Aorta (tissue), 5 donors: ENCODE results near the gene CDHR1. TPM values are rescaled to one million over a fixed set of nuclear protein-coding genes. Genes with fewer than 3 reads are reported as not detected.

ENCODE experiments used
- ATAC-seq: fragments of 200-7000 bp; cut with Tn5 transposase; one replicate; pipeline ENCODE4 v1.9.1; 2022; ENCODE audit warnings: moderate library complexity; ENCODE audit not compliant: low FRiP score
- DNase-seq, 2 donors: peaks; one replicate each; pipeline ENCODE4 v3.0.0-alpha.2; 2020
- H3K27ac ChIP-seq, 2 donors: one replicate each; pipeline ENCODE4 v1.5.1; 2013; ENCODE audit warnings: low read length in 2 of 2, mild to moderate bottlenecking in 2 of 2, moderate library complexity in 2 of 2, control low read depth in 1 of 2, inconsistent platforms in 1 of 2, low read depth in 1 of 2
- H3K27me3 ChIP-seq, 2 donors: one replicate each; pipeline ENCODE4 v1.6.1; 2013; ENCODE audit warnings: control low read depth in 1 of 2, low read length in 1 of 2, mild to moderate bottlenecking in 1 of 2, moderate library complexity in 1 of 2; ENCODE audit not compliant: insufficient read depth in 2 of 2, control insufficient read depth in 1 of 2
- H3K36me3 ChIP-seq, 2 donors: one replicate each; pipeline ENCODE4 v1.6.1; 2013; ENCODE audit warnings: control low read depth in 1 of 2, low read length in 1 of 2, mild to moderate bottlenecking in 1 of 2; ENCODE audit not compliant: insufficient read depth in 2 of 2, control insufficient read depth in 1 of 2
- H3K4me1 ChIP-seq, 2 donors: one replicate each; pipeline ENCODE4 v1.6.1; 2013; ENCODE audit warnings: low read length in 2 of 2, control low read depth in 1 of 2, mild to moderate bottlenecking in 1 of 2, moderate library complexity in 1 of 2; ENCODE audit not compliant: insufficient read depth in 2 of 2, control insufficient read depth in 1 of 2
- H3K4me3 ChIP-seq, 2 donors: one replicate each; pipeline ENCODE4 v1.5.1; 2013; ENCODE audit warnings: low read length in 2 of 2, control low read depth in 1 of 2, mild to moderate bottlenecking in 1 of 2
- H3K9me3 ChIP-seq: one replicate; pipeline ENCODE4 v1.6.1; 2013; ENCODE audit warnings: mild to moderate bottlenecking, low read length; ENCODE audit not compliant: control insufficient read depth
- WGBS, 2 donors: extraction: QIAGEN DNeasy Blood & Tissue Kit; methylation state at CpG; one replicate each; pipeline ENCODE4 v1.1.7; 2013; 5-methylcytosine and 5-hydroxymethylcytosine counted together
- intact Hi-C, 2 donors: fragments of 100-400 bp; cut with DNase I; formaldehyde crosslinking; loops; one replicate each; pipeline versions ENCODE4 v1.14.2 to v1.15.0; 2022
- polyA plus RNA-seq, 2 donors: library from polyadenylated mRNA; stranded (reverse); fragments of 200-250 nt; gene quantifications; one replicate each; pipeline ENCODE4 v1.2.3, GENCODE V29; 2013
- total RNA-seq, 2 donors: library from RNA; stranded (reverse); fragmentation: NEBNext Ultra II Directional; extraction: Animal tissue kit (Norgen Biotek cat#: 25700); gene quantifications; one replicate each; pipeline ENCODE4 v1.2.1, GENCODE V29; 2021
- donor health status: healthy with polysubstance abuse.
- donor health status: Bipolar disorder and iron deficiency.
- donor health status: DM: no; HTN: no; CAD: no.
- donor health status: DM: no; HTN: no; CAD: no.
- donor health status: DM: yes; HTN: yes; CAD: no.

Gene CDHR1
- total and polyA plus RNA-seq, 4 donors = 0.32 to 0.42 TPM; not detected in 2

DNA sequence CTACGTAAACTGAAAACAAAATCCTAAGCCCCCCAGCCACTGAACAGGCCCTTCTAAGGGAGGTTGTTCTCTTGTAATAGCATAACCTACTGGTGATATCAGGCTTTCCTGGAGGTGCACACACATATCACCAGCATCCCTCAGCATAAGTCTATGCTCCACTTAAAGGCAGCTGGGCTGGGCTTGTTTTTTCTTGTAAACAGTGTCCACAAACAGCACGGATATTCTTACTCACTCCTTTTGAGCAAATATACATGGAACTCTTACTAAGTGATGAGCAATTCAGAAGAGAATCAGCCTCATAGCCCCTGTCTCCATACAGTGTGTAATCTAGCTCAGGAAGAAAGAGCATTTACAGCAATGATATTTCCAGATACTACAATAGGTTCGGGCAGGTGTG lies 44.6 kb downstream of the CDHR1 start:
- ATAC-seq (no peak), DNase-seq (no peak)
- Histone ChIP-seq H3K9me3 (no peaks in the 10 kb centered on the region), H3K4me3 (no peak overlapping the region), H3K4me1 (no peaks in the 10 kb centered on the region), H3K27me3 (no peaks in the 10 kb centered on the region), H3K36me3 (no peaks in the 10 kb centered on the region), H3K27ac (no peak overlapping the region)
- 88 to 90% methylated on average over 3 of the region's 3 CpGs for WGBS, 2 donors
- intact Hi-C loops = no loop called here

DNA sequence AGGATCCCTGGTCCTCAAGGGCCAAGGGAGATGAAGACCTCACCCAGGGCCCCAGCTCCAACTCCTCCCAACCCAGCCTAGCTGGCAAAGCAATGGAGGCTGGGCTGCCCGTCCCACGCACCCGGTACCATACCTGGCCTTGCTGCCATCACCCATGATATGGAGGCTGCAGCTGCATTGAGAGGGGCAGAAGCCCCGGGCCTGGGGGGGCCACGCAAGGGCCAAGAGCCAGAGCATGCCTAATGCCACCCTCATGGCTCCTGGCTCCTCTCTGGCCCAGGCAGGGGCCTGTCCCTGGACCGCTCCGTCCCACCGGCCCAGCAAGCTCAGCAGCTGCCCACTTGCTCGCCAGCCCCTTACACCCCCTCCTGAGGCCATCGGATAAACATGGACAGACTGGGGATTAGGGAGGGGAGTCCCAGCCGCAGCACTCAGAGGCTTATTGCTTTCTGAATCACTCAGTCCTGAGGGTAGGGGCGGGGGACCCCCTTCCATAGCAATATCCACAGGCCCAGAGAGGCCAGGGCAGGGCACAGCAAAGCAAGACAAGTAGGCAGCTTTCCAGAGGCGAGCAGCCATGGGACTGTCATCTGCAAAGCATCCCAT lies 47.0 kb downstream of the CDHR1 start, which contains the start of gene LRIT1:
Gene LRIT1 (minus strand): TSS at position 362 of the 606 bp plus-strand sequence. CDS start 107 bp downstream, at position 255.
- Histone ChIP-seq H3K36me3 (no peaks in the 10 kb centered on the region), H3K4me1 (no peaks in the 10 kb centered on the region), H3K27ac (no peak within 1 kb of the TSS), H3K4me3 (no peak within 1 kb of the TSS), H3K9me3 (no peaks in the 10 kb centered on the region), H3K27me3 (no peaks in the 10 kb centered on the region)
- ATAC-seq (peak; percentile 6), DNase-seq (no peak)
- intact Hi-C loops = no loop called here
- 86% methylated on average over 13 of the region's 13 CpGs for WGBS, 2 donors

DNA sequence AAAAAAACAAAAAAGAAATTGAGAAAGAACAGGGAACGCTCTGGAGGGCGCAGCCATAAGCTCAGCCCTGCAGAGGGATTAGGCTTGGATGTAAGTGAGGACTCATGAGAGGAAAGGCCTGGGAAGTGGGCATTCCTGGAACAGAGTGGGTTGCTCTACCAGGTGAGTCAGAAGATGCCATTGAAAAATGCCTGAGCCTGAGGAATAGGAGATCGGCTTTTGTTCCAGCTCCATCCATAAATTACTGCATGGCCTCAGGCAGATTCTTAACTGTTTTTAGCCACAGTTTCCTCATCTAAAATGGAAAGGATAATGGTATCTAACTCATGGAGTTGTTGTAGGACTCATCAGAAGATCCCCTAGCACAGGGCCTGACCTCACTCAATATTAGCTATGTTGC lies 49.4 kb downstream of the CDHR1 start:
- H3K27ac ChIP-seq = no peak overlapping the region

DNA sequence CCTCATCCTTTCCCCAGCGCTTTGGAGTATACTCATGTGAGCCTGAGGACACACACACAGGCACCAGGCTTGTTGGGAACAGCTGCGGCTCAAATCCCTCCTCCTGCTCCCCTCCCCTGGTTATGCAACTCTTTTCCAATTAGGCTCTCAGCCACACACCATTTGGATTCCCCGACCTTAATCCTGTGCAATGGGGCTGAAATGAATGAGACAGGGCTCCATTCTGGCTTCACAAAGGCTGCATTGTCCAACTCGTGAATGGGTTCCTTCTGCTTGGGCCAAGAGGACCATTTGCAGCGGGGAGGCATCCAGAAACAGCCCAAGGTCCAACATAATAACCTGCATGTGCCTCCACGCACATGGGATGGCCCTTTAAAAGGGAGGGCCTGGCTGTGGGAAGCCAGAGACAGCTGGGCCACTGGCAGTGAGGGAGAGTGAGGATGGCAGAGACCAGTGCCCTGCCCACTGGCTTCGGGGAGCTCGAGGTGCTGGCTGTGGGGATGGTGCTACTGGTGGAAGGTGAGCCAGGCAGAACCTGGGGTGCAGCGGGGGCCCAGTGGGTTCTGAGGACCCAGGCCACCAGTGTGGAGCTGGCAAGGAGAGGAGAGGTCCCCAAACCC lies 50.4 kb downstream of the CDHR1 start, which contains the start of gene RGR:
Gene RGR (plus strand): TSS at position 403 of the 620 bp plus-strand sequence. CDS start 38 bp downstream, at position 441.
- Histone ChIP-seq H3K4me1 (no peaks in the 10 kb centered on the region), H3K27me3 (no peaks in the 10 kb centered on the region), H3K4me3 (no peak within 1 kb of the TSS), H3K36me3 (no peaks in the 10 kb centered on the region), H3K27ac (no peak within 1 kb of the TSS), H3K9me3 (no peaks in the 10 kb centered on the region)
- 51 to 59% methylated on average over 9 of the region's 9 CpGs for WGBS, 2 donors
- DNase-seq (no peak), ATAC-seq (peak; percentile 63)
- intact Hi-C loops = no loop called here

More for the DNA sequence above, 49.4 kb downstream of the CDHR1 start:
- H3K9me3 ChIP-seq = no peaks in the 10 kb centered on the region
- H3K27me3 ChIP-seq = no peaks in the 10 kb centered on the region
- no peak for ATAC-seq
- no peak for DNase-seq
- no peak overlapping the region for H3K4me3 ChIP-seq
- H3K4me1 ChIP-seq = no peaks in the 10 kb centered on the region
- H3K36me3 ChIP-seq = no peaks in the 10 kb centered on the region
- 90 to 91% methylated on average over 3 of the region's 3 CpGs for WGBS, 2 donors
- intact Hi-C loops = no loop called here

DNA sequence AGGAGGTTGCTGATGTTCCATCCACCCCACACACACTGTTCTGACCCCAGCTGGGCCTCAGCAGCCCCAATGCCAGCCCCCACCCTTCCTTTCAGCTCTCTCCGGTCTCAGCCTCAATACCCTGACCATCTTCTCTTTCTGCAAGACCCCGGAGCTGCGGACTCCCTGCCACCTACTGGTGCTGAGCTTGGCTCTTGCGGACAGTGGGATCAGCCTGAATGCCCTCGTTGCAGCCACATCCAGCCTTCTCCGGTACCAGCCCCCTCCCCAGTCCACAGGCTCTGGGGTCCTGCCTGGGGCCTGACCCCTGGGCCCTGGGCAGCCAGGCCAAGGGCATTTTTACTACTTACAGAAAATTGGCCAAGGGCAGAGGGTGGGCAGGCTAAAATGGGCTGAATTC lies 53.2 kb downstream of the CDHR1 start:
- WGBS, 2 donors = 82 to 88% methylated on average over 6 of the region's 6 CpGs

DNA sequence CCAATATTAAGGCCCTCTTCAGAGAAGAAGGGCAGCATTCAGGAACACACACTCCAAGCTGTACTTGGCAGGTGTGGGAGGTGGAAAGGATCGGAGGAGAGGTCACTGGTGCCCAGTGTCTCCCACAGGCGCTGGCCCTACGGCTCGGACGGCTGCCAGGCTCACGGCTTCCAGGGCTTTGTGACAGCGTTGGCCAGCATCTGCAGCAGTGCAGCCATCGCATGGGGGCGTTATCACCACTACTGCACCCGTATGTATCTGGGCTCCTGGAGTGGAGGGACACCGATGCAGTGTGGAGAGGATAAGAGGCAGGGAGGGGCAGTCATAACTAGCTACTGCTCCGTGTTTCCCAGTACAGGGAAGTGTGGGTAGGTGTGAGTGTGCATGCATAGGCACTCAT lies 54.5 kb downstream of the CDHR1 start:
- DNase-seq (no peak), ATAC-seq (no peak)
- no peak overlapping the region for H3K4me3 ChIP-seq
- WGBS, 2 donors = 72 to 75% methylated on average over 12 of the region's 12 CpGs
- H3K9me3 ChIP-seq = peaks cover 4% of the 10 kb centered on the region
- no peaks in the 10 kb centered on the region for H3K4me1 ChIP-seq
- no peaks in the 10 kb centered on the region for H3K27me3 ChIP-seq
- intact Hi-C loops = no loop called here
- H3K36me3 ChIP-seq = no peaks in the 10 kb centered on the region
- no peak overlapping the region for H3K27ac ChIP-seq

More for the DNA sequence above, 53.2 kb downstream of the CDHR1 start:
- no peaks in the 10 kb centered on the region for H3K27me3 ChIP-seq
- no peak overlapping the region for H3K4me3 ChIP-seq
- H3K4me1 ChIP-seq = no peaks in the 10 kb centered on the region
- H3K9me3 ChIP-seq = peaks cover 4% of the 10 kb centered on the region
- H3K27ac ChIP-seq = no peak overlapping the region
- DNase-seq (no peak), ATAC-seq (no peak)
- H3K36me3 ChIP-seq = no peaks in the 10 kb centered on the region
- intact Hi-C loops = no loop called here

DNA sequence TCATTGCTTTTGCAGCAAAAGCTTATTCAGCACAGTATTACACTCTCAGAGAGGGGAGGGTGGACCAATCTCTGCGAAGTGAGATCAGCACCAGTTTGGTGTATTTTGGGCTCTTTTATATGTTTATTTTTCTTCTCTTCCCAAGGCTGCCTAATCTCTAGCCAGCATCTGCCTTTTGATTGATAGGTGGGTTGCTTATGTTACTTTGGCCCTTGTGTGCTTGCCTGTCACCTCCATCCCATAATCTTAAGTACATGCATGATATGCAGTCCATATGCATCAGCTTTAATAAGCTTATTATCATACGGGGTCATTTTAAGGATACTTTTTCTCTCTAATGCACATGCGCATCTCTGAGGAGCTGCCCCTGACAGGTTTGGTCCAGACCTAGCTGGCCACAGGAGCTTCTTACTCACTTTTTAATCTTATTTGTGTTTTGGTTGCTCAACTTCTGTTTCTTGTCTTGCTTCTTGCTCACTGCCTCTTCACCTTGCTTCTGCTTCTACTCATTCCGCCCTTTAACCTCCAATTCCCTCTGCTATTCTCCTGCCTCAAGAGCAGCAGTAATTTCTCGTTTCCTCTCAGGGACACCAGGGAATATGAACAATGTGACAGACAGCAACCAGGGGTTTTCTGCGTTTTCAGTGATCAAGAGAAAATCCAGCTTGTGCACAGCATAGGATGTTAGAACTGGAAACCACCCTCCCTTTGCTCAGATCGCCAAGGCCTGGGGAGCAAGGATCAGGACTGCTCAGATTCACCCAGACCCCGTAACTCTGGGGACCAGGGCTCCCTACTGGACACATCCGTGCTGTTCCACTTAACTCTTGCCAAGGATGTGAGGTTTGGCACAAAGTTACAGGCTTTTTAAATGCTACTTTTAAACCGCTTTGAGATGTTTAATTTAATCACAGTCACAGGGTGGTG lies 60.5 kb downstream of the CDHR1 start:
- WGBS, 2 donors = 40 to 56% methylated on average over 10 of the region's 10 CpGs

DNA sequence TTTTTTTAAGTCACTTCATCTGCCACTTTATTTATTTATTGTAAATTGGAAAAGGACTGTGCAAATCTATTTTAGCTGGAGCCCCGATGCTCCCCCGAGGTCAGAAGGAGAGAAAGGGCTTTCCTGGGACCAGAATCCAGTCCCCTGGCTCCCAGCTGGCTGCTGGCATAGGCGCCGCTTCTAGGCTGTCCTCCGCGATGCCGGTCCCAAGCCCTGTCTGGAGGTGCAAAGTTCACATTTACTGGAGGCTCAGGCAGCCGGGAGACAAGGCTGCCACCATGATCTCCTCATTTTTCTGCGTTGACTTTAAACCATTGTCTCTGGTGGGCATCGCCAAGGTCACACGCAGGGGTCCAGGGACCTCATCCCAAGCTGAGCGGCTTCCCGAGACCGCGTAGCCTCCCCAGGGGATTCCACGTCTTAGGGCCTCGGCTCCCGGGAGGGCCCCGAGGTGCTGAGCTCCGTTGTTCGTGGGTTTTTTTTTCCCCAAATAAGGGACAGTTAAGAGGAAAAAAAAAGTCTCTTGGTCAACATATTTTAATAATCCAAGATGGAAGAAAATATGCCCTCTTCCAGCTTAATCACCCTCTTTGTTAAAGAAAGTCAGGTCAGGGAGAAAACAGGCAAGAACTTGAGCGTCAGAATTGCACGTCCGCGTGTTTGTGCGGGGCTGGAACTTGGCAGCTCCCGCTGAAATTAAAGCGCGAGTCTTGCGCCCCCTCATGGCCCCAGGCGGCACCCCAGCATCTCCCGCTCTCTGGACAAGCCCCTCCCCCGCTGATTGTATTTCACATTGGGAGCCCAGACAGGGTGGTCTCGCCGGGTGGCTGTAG lies 62.4 kb downstream of the CDHR1 start:
- H3K27ac ChIP-seq = no peak overlapping the region
- WGBS, 2 donors = 34% methylated on average over 35 of the region's 35 CpGs
- DNase-seq = peak; percentile 63 to 82

More for the DNA sequence above, 60.5 kb downstream of the CDHR1 start:
- Histone ChIP-seq H3K27me3 (no peaks in the 10 kb centered on the region), H3K9me3 (peaks cover 4% of the 10 kb centered on the region), H3K36me3 (no peaks in the 10 kb centered on the region), H3K4me1 (no peaks in the 10 kb centered on the region), H3K27ac (no peak overlapping the region), H3K4me3 (no peak overlapping the region)
- ATAC-seq (no peak), DNase-seq (no peak)
- intact Hi-C loops = no loop called here

More for the DNA sequence above, 62.4 kb downstream of the CDHR1 start:
- intact Hi-C loops = no loop called here
- no peaks in the 10 kb centered on the region for H3K27me3 ChIP-seq
- no peak overlapping the region for H3K4me3 ChIP-seq
- peak; percentile 42 for ATAC-seq
- H3K4me1 ChIP-seq = no peaks in the 10 kb centered on the region
- H3K36me3 ChIP-seq = no peaks in the 10 kb centered on the region
- peaks cover 1% of the 10 kb centered on the region for H3K9me3 ChIP-seq
